ENCODE results near the gene METAP2. TPM values are rescaled to one million over a fixed set of nuclear protein-coding genes. Genes with fewer than 3 reads are reported as not detected.

METAP2 gene
- total RNA-seq, 1 experiment from 2014 or later: 127 TPM

DNA sequence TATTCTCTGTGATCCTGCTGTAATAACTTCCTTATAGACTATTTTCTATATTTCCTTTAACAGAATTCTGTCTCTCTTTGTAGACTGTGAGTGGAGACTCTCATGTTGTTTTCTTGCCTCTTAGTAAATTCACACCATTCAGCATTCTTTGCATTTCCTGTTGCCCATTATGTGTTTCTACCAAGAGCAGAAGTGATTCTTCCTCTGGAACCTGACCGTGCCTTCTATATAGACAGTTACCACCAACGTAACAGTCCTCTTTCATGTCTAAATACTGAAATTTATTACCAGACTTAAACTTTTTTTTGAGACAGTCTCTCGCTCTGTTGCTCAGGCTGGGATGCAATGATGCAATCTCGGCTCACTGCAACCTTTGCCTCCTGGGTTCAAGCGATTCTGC is 31.1 kb downstream of the METAP2 start:
- no peak for ATAC-seq
- Histone ChIP-seq H3K4me2 (ENCODE audit: low read length) (no peak overlapping the region), H3K9ac (ENCODE audit: low read length) (no peak overlapping the region), H3K36me3 (ENCODE audit: control insufficient read depth in 1 of 2, insufficient read depth in 2 of 2, low read length in 2 of 2) (peaks cover 20 to 51% of the 10 kb centered on the region in 2 experiments), H4K20me1 (ENCODE audit: insufficient read depth) (peaks cover 23% of the 10 kb centered on the region), H3K9me3 (ENCODE audit: control insufficient read depth in 1 of 2, insufficient read depth in 1 of 2, low read depth in 1 of 2, low read length in 2 of 2) (no peaks in the 10 kb centered on the region), H3K4me1 (ENCODE audit: control insufficient read depth in 1 of 2, insufficient read depth in 2 of 2, low read length in 2 of 2) (no peaks in the 10 kb centered on the region), H3K9me2 (ENCODE audit: insufficient read depth) (no peaks in the 10 kb centered on the region), H3K27me3 (ENCODE audit: insufficient read depth, low read length) (no peaks in the 10 kb centered on the region), H3K4me3 (replicated peaks in 1 of 2; ENCODE audit: low read depth in 1 of 2, low read length in 2 of 2) (no peak overlapping the region), H3K27ac (ENCODE audit: low read depth, low read length) (no peak overlapping the region), H3K79me2 (ENCODE audit: insufficient read depth, low read length) (peaks cover 85% of the 10 kb centered on the region), H2AFZ (ENCODE audit: low read depth, low read length, poor library complexity, severe bottlenecking) (no peak overlapping the region)
- intact Hi-C loops (cut with micrococcal nuclease): no loop called here
- TF ChIP-seq POLR2A (IDR thresholded peaks at IDR 0.05; ENCODE audit: borderline replicate concordance, extremely low read depth, insufficient read depth, insufficient read length) (no peak), EZH2phosphoT487 (IDR thresholded peaks at IDR 0.05; ENCODE audit: borderline replicate concordance) (no peak), POLR2AphosphoS5 (IDR thresholded peaks at IDR 0.05; ENCODE audit: low read depth, low read length) (no peak), TCF7L2 (IDR thresholded peaks at IDR 0.05; ENCODE audit: borderline replicate concordance, extremely low read depth, insufficient read depth, insufficient read length) (no peak), CEBPB (IDR thresholded peaks at IDR 0.05; ENCODE audit: low read depth) (no peak), EGR1 (IDR thresholded peaks at IDR 0.05; ENCODE audit: low read depth) (no peak), YY1 (IDR thresholded peaks at IDR 0.05; ENCODE audit: extremely low read depth, insufficient replicate concordance, low read depth, low read length) (no peak), ZFX (IDR thresholded peaks at IDR 0.05) (no peak), EZH2 (IDR thresholded peaks at IDR 0.05) (no peak), SIN3A (IDR thresholded peaks at IDR 0.05; ENCODE audit: low read depth) (no peak), SRF (IDR thresholded peaks at IDR 0.05; ENCODE audit: low read depth) (no peak), SP1 (IDR thresholded peaks at IDR 0.05; ENCODE audit: low read depth) (no peak), JUND (IDR thresholded peaks at IDR 0.05) (no peak), ELF1 (IDR thresholded peaks at IDR 0.05; ENCODE audit: borderline replicate concordance, low read depth) (no peak)
- TF ChIP-seq, protein P1, sequence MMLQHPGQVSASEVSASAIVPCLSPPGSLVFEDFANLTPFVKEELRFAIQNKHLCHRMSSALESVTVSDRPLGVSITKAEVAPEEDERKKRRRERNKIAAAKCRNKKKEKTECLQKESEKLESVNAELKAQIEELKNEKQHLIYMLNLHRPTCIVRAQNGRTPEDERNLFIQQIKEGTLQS (IDR thresholded peaks at IDR 0.05): no peak
- TF ChIP-seq, protein P2, sequence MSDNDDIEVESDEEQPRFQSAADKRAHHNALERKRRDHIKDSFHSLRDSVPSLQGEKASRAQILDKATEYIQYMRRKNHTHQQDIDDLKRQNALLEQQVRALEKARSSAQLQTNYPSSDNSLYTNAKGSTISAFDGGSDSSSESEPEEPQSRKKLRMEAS (IDR thresholded peaks at IDR 0.05): no peak
- TF ChIP-seq, protein P3, sequence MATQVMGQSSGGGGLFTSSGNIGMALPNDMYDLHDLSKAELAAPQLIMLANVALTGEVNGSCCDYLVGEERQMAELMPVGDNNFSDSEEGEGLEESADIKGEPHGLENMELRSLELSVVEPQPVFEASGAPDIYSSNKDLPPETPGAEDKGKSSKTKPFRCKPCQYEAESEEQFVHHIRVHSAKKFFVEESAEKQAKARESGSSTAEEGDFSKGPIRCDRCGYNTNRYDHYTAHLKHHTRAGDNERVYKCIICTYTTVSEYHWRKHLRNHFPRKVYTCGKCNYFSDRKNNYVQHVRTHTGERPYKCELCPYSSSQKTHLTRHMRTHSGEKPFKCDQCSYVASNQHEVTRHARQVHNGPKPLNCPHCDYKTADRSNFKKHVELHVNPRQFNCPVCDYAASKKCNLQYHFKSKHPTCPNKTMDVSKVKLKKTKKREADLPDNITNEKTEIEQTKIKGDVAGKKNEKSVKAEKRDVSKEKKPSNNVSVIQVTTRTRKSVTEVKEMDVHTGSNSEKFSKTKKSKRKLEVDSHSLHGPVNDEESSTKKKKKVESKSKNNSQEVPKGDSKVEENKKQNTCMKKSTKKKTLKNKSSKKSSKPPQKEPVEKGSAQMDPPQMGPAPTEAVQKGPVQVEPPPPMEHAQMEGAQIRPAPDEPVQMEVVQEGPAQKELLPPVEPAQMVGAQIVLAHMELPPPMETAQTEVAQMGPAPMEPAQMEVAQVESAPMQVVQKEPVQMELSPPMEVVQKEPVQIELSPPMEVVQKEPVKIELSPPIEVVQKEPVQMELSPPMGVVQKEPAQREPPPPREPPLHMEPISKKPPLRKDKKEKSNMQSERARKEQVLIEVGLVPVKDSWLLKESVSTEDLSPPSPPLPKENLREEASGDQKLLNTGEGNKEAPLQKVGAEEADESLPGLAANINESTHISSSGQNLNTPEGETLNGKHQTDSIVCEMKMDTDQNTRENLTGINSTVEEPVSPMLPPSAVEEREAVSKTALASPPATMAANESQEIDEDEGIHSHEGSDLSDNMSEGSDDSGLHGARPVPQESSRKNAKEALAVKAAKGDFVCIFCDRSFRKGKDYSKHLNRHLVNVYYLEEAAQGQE (IDR thresholded peaks at IDR 0.05; ENCODE audit: low read depth): no peak
- TF ChIP-seq, protein P4, sequence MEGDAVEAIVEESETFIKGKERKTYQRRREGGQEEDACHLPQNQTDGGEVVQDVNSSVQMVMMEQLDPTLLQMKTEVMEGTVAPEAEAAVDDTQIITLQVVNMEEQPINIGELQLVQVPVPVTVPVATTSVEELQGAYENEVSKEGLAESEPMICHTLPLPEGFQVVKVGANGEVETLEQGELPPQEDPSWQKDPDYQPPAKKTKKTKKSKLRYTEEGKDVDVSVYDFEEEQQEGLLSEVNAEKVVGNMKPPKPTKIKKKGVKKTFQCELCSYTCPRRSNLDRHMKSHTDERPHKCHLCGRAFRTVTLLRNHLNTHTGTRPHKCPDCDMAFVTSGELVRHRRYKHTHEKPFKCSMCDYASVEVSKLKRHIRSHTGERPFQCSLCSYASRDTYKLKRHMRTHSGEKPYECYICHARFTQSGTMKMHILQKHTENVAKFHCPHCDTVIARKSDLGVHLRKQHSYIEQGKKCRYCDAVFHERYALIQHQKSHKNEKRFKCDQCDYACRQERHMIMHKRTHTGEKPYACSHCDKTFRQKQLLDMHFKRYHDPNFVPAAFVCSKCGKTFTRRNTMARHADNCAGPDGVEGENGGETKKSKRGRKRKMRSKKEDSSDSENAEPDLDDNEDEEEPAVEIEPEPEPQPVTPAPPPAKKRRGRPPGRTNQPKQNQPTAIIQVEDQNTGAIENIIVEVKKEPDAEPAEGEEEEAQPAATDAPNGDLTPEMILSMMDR (IDR thresholded peaks at IDR 0.05 in 2 of 3, conservative IDR thresholded peaks at IDR 0.05 in 1 of 3; ENCODE audit: borderline replicate concordance in 1 of 3, insufficient read depth in 1 of 3, low read depth in 2 of 3, low read length in 2 of 3): no peak
- TF ChIP-seq, protein P5, sequence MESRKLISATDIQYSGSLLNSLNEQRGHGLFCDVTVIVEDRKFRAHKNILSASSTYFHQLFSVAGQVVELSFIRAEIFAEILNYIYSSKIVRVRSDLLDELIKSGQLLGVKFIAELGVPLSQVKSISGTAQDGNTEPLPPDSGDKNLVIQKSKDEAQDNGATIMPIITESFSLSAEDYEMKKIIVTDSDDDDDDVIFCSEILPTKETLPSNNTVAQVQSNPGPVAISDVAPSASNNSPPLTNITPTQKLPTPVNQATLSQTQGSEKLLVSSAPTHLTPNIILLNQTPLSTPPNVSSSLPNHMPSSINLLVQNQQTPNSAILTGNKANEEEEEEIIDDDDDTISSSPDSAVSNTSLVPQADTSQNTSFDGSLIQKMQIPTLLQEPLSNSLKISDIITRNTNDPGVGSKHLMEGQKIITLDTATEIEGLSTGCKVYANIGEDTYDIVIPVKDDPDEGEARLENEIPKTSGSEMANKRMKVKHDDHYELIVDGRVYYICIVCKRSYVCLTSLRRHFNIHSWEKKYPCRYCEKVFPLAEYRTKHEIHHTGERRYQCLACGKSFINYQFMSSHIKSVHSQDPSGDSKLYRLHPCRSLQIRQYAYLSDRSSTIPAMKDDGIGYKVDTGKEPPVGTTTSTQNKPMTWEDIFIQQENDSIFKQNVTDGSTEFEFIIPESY (IDR thresholded peaks at IDR 0.05; ENCODE audit: extremely low read depth, insufficient replicate concordance, low read length): no peak
- no TSS peak for BruUV-seq (replicated peaks)
- POLR2A ChIA-PET: no interaction called here
- DNase-seq (ENCODE audit: low read depth, low spot score): no peak
- RAD21 ChIA-PET (ENCODE audit: low non-redundant PET in 1 of 2, low total read pairs in 2 of 2, uncharacterized antibody in 2 of 2, unreplicated experiment in 2 of 2): no interaction called here
- CTCF ChIA-PET: no interaction called here

Measured in HCT116 (cell line).